LNCaP clone FGC (cell line): ENCODE data around the gene KCMF1.

Experiments used
- DNase-seq: peaks from one replicate; pipeline ENCODE4 v3.0.0-alpha.2; 2011; ENCODE audit warnings: low read depth
- H3K4me3 ChIP-seq: 2 replicates; pipeline ENCODE4 v1.5.1; 2011; ENCODE audit warnings: mild to moderate bottlenecking, low read depth, low read length, control low read depth
- CTCF ChIP-seq: IDR thresholded peaks from 2 replicates; pipeline ENCODE4 v1.5.1; 2012; ENCODE audit warnings: mild to moderate bottlenecking; ENCODE audit not compliant: control insufficient read depth, insufficient read depth; ENCODE audit errors: extremely low read depth

The KCMF1 gene

DNA sequence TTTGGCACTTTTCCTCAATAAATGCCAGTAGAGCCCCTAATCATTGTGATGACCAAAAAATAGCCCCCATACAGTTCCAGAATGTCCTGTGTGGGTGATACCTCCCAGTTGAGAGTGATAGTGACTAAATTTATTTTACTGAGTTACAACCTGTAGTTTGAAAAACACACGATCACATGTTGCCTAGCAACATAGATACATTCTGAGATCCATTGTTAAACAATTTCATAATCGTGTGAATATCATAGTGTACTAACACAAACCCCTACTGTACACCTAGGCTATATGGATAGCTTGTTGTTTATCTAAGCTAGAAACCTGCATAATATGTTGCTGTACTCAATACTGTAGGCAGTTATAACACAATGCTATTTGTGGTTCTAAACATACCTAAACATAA lies 30.6 kb downstream of the KCMF1 start:
- TF ChIP-seq CTCF = no peak
- DNase-seq = no peak
- H3K4me3 ChIP-seq = no peak overlapping the region

- DNase-seq = no peak
- no peak overlapping the region for H3K4me3 ChIP-seq
- no peak for TF ChIP-seq CTCF
Observed at GRCh38 chr2:85002534-85002933, 31.6 kb downstream of the KCMF1 start.

GRCh38 chr2:85008252-85008651 lies 37.3 kb downstream of the KCMF1 start:
- no peak overlapping the region for H3K4me3 ChIP-seq
- DNase-seq = no peak
- TF ChIP-seq CTCF = no peak

GRCh38 chr2:85009019-85009618 lies 38.2 kb downstream of the KCMF1 start:
- no peak for DNase-seq
- no peak for TF ChIP-seq CTCF
- no peak overlapping the region for H3K4me3 ChIP-seq

DNA sequence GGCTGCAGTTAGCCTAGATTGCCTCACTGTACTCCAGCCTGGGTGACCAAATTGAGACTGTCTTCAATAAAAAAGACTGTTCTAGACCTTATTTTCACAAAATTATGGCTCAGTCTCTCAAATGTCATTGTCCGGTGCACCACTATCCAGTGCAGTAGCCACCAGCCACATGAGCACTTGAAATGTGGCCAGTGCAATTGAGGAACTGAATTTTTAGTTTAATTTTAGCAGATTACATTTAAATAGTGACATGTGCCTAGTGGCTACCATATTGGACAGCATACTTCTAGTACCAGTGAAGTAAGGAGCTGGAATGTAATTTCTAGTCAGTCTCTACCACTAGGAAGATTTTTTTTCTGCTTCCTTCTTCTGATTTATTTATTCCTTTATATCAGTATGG lies 39.4 kb downstream of the KCMF1 start:
- TF ChIP-seq CTCF = no peak
- no peak for DNase-seq
- H3K4me3 ChIP-seq = no peak overlapping the region

- no peak overlapping the region for H3K4me3 ChIP-seq
- DNase-seq = no peak
- TF ChIP-seq CTCF = no peak
Observed at GRCh38 chr2:85011098-85011497, 40.1 kb downstream of the KCMF1 start.

DNA sequence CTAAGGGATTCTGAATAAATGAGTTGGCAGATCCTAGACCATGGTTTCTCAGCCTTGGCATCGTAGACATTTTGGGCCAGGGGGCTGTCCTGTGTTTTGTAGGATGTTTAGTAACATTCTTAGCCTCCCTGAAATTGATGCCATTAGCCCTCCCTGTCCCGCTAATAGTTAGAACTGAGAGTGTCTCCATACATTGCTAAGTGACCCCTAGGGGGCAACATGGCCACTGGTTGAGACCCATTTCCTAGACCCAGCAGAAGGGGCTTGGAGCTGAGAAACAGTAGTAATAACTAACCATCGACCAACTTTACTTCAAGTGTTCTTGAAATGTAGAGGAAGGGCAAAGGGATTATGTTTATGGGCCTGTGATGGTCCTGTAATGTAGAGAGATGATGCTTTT lies 40.8 kb downstream of the KCMF1 start:
- no peak for TF ChIP-seq CTCF
- DNase-seq = no peak
- no peak overlapping the region for H3K4me3 ChIP-seq
